Astrocyte (in vitro differentiated cells and primary cell): ENCODE results near the gene ACOT11. TPM values are rescaled to one million over a fixed set of nuclear protein-coding genes. Genes with fewer than 3 reads are reported as not detected.
"Not testable (repeated sequence)": the region's sequence is repeated elsewhere in the genome, so short reads cannot be mapped to it uniquely, and the experiment has no call there.

ENCODE experiments used
- DNase-seq: peaks from one replicate; pipeline ENCODE4 v3.0.0-alpha.2; 2010; ENCODE audit warnings: low read depth
- FAIRE-seq: peaks from 2 replicates; lab custom pipeline; 2011; peaks lifted over from hg19 to GRCh38; lab: Jason Lieb, UNC
- H2AFZ ChIP-seq: 2 replicates; pipeline ENCODE4 v1.6.0; 2012; ENCODE audit warnings: low read depth, low read length, inconsistent platforms
- H3K27ac ChIP-seq: 2 replicates; pipeline ENCODE4 v1.5.1; 2011; ENCODE audit warnings: low read depth, low read length, inconsistent platforms
- H3K27me3 ChIP-seq: 2 replicates; pipeline ENCODE4 v1.6.0; 2011; ENCODE audit warnings: low read length, inconsistent platforms; ENCODE audit not compliant: insufficient read depth
- H3K36me3 ChIP-seq: 2 replicates; pipeline ENCODE4 v1.5.1; 2011; ENCODE audit warnings: low read length, inconsistent platforms; ENCODE audit not compliant: insufficient read depth
- H3K4me1 ChIP-seq: 2 replicates; pipeline ENCODE4 v1.5.1; 2011; ENCODE audit warnings: low read length, inconsistent platforms; ENCODE audit not compliant: insufficient read depth
- H3K4me2 ChIP-seq: 2 replicates; pipeline ENCODE4 v1.6.0; 2012; ENCODE audit warnings: low read length, inconsistent platforms
- H3K4me3 ChIP-seq: 2 replicates; pipeline ENCODE4 v1.5.1; 2011; ENCODE audit warnings: low read depth, mild to moderate bottlenecking, low read length, inconsistent platforms; ENCODE audit not compliant: insufficient read depth
- H3K79me2 ChIP-seq: 2 replicates; pipeline ENCODE4 v1.6.0; 2012; ENCODE audit warnings: mild to moderate bottlenecking, low read length, inconsistent platforms; ENCODE audit not compliant: insufficient read depth
- H3K9ac ChIP-seq: 2 replicates; pipeline ENCODE4 v1.6.0; 2012; ENCODE audit warnings: mild to moderate bottlenecking, low read length, inconsistent platforms
- H3K9me3 ChIP-seq: 2 replicates; pipeline ENCODE4 v1.5.1; 2012; ENCODE audit warnings: low read depth, mild to moderate bottlenecking, low read length, inconsistent platforms; ENCODE audit not compliant: insufficient read depth
- H4K20me1 ChIP-seq: 2 replicates; pipeline ENCODE4 v1.6.0; 2012; ENCODE audit warnings: low read length, inconsistent platforms; ENCODE audit not compliant: insufficient read depth
- H3K27ac Mint-ChIP-seq: one replicate; pipeline ENCODE4 v1.8.0; 2021; ENCODE audit warnings: mild to moderate bottlenecking, mixed read lengths; ENCODE audit not compliant: unreplicated experiment
- H3K27me3 Mint-ChIP-seq: one replicate; pipeline ENCODE4 v1.8.0; 2021; ENCODE audit warnings: low read depth, mixed read lengths; ENCODE audit not compliant: unreplicated experiment
- H3K36me3 Mint-ChIP-seq: one replicate; pipeline ENCODE4 v1.8.0; 2021; ENCODE audit warnings: low read depth, mixed read lengths; ENCODE audit not compliant: unreplicated experiment
- H3K4me1 Mint-ChIP-seq: one replicate; pipeline ENCODE4 v1.8.0; 2021; ENCODE audit warnings: low read depth, mixed read lengths; ENCODE audit not compliant: unreplicated experiment
- H3K4me3 Mint-ChIP-seq: one replicate; pipeline ENCODE4 v1.8.0; 2021; ENCODE audit warnings: mild to moderate bottlenecking, moderate library complexity, mixed read lengths; ENCODE audit not compliant: unreplicated experiment
- H3K9me3 Mint-ChIP-seq: one replicate; pipeline ENCODE4 v1.8.0; 2021; ENCODE audit warnings: mild to moderate bottlenecking, mixed read lengths; ENCODE audit not compliant: unreplicated experiment
- CTCF ChIP-seq: IDR thresholded peaks from 2 replicates; pipeline ENCODE4 v1.5.1; 2011; ENCODE audit warnings: low read depth, mild to moderate bottlenecking, inconsistent platforms, low read length, moderate library complexity; ENCODE audit not compliant: insufficient read depth
- EZH2 ChIP-seq: IDR thresholded peaks from 2 replicates; pipeline ENCODE4 v1.6.1; 2012; ENCODE audit warnings: mild to moderate bottlenecking, low read length, inconsistent platforms; ENCODE audit not compliant: insufficient read depth
- total RNA-seq: library from RNA; stranded (reverse); gene quantifications from 2 replicates; pipeline ENCODE4 v1.2.1, GENCODE V29; 2021

The ACOT11 gene
- total RNA-seq, 1 donor from 2014 or later = 1.5 TPM

GRCh38 chr1:54519709-54520108 lies 28.3 kb upstream of the ACOT11 start:
- H3K4me1 ChIP-seq = peaks cover 4% of the 10 kb centered on the region
- no peak overlapping the region for H3K27ac Mint-ChIP-seq
- peaks cover 8% of the 10 kb centered on the region for H3K27me3 Mint-ChIP-seq
- no peak overlapping the region for H3K4me3 Mint-ChIP-seq
- no peaks in the 10 kb centered on the region for H3K9me3 ChIP-seq
- no peaks in the 10 kb centered on the region for H3K9me3 Mint-ChIP-seq
- H2AFZ ChIP-seq = no peak overlapping the region
- no peaks in the 10 kb centered on the region for H3K79me2 ChIP-seq
- H3K27me3 ChIP-seq = no peaks in the 10 kb centered on the region
- H3K9ac ChIP-seq = no peak overlapping the region
- H3K27ac ChIP-seq = no peak overlapping the region
- peaks cover 4% of the 10 kb centered on the region for H3K4me1 Mint-ChIP-seq
- no peak for TF ChIP-seq CTCF
- TF ChIP-seq EZH2 = no peak
- no peaks in the 10 kb centered on the region for H3K36me3 ChIP-seq
- FAIRE-seq (no peak), DNase-seq (no peak)
- H3K4me2 ChIP-seq = no peak overlapping the region
- no peaks in the 10 kb centered on the region for H4K20me1 ChIP-seq
- no peak overlapping the region for H3K4me3 ChIP-seq
- no peaks in the 10 kb centered on the region for H3K36me3 Mint-ChIP-seq

GRCh38 chr1:54520631-54521321 lies 27.3 kb upstream of the ACOT11 start:
- Histone ChIP-seq H3K79me2 (no peaks in the 10 kb centered on the region), H3K9me3 (no peaks in the 10 kb centered on the region), H3K4me3 (no peak overlapping the region), H3K27ac (no peak overlapping the region), H3K27me3 (no peaks in the 10 kb centered on the region), H4K20me1 (no peaks in the 10 kb centered on the region), H3K4me2 (no peak overlapping the region), H3K36me3 (no peaks in the 10 kb centered on the region), H3K9ac (no peak overlapping the region), H3K4me1 (peaks cover 4% of the 10 kb centered on the region), H2AFZ (no peak overlapping the region)
- peaks cover 2% of the 10 kb centered on the region for H3K4me1 Mint-ChIP-seq
- DNase-seq (no peak), FAIRE-seq (no peak)
- H3K27ac Mint-ChIP-seq = no peak overlapping the region
- H3K4me3 Mint-ChIP-seq = no peak overlapping the region
- H3K27me3 Mint-ChIP-seq = peaks cover 8% of the 10 kb centered on the region
- H3K36me3 Mint-ChIP-seq = no peaks in the 10 kb centered on the region
- no peak for TF ChIP-seq CTCF
- TF ChIP-seq EZH2 = no peak
- no peaks in the 10 kb centered on the region for H3K9me3 Mint-ChIP-seq

DNA sequence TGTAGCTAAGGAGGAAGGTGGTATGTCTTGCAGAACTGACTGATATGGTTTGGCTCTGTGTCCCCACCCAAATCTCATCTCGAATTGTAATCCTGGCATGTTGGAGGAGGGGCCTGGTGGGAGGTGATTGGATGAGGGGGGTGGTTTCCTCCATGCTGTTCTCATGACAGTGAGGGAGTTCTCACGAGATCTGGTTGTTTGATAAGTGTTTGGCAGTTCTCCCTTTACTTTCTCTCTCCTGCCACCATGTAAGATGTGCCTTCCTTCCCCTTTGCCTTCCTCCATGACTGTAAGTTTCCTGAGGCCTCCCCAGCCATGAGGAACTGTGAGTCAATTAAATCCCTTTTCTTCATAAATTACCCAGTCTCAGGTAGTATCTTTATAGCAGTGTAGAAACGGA lies 21.5 kb upstream of the ACOT11 start:
- H3K36me3 ChIP-seq, H3K4me3 ChIP-seq, H3K4me1 ChIP-seq, H3K9me3 ChIP-seq, H3K4me3 Mint-ChIP-seq, H3K79me2 ChIP-seq, H3K27ac ChIP-seq, H3K27ac Mint-ChIP-seq, DNase-seq, H3K4me1 Mint-ChIP-seq, H2AFZ ChIP-seq, H3K36me3 Mint-ChIP-seq, H4K20me1 ChIP-seq, H3K27me3 ChIP-seq, FAIRE-seq, H3K9me3 Mint-ChIP-seq, H3K9ac ChIP-seq, H3K4me2 ChIP-seq: not testable (repeated sequence)
- peaks cover 15% of the 10 kb centered on the region for H3K27me3 Mint-ChIP-seq
